ENCODE data around the gene TMPRSS2. TPM values are rescaled to one million over a fixed set of nuclear protein-coding genes. Genes with fewer than 3 reads are reported as not detected.

The TMPRSS2 gene
- polyA plus RNA-seq, 4 donors: 108 to 167 (median 136) TPM

Other genes starting within 250 kb of the TMPRSS2 start
- 100 to 1,000 TPM in 3 of 4 donors, 10 to 100 TPM in 1; 35.8 to 379 (median 229) TPM for gene FAM3B, start 191.4 kb downstream of the TMPRSS2 start, polyA plus RNA-seq
- 1 to 10 TPM; 2.9 to 9.1 (median 5.0) TPM for gene MX2, start 146.1 kb downstream of the TMPRSS2 start, polyA plus RNA-seq
- 10 to 100 TPM; 14.6 to 64.9 (median 36.8) TPM for gene MX1, start 81.9 kb downstream of the TMPRSS2 start, polyA plus RNA-seq